Psoas muscle (tissue), 8 donors: ENCODE measurements around the gene EMCN. TPM values are rescaled to one million over a fixed set of nuclear protein-coding genes. Genes with fewer than 3 reads are reported as not detected.

ENCODE experiments used
- ATAC-seq, 4 donors: fragments of 200-7000 bp; cut with Tn5 transposase; one replicate each; pipeline ENCODE4 v1.9.1; 2020; ENCODE audit warnings: moderate library complexity in 3 of 4, mild to moderate bottlenecking in 2 of 4
- DNase-seq, 2 donors: peaks; one replicate each; pipeline ENCODE4 v3.0.0-alpha.2; 2020
- H3K27ac ChIP-seq: fragments of 200-600 bp; one replicate; pipeline ENCODE4 v1.8.0; 2022
- H3K27me3 ChIP-seq, 3 donors: fragments of 200-600 bp in 1 of 3; one replicate each; pipeline versions ENCODE4 v1.6.1 to v1.8.0; 2013 to 2022; ENCODE audit warnings: low read length in 2 of 3, mild to moderate bottlenecking in 2 of 3, moderate library complexity in 1 of 3; ENCODE audit not compliant: insufficient read depth in 3 of 3
- H3K36me3 ChIP-seq, 2 donors: fragments of 200-600 bp in 1 of 2; one replicate each; pipeline versions ENCODE4 v1.6.1 to v1.8.0; 2013 to 2022; ENCODE audit warnings: low read depth in 1 of 2, mild to moderate bottlenecking in 1 of 2, moderate library complexity in 1 of 2; ENCODE audit not compliant: insufficient read depth in 1 of 2
- H3K4me1 ChIP-seq: fragments of 200-600 bp; one replicate; pipeline ENCODE4 v1.8.0; 2022
- H3K4me3 ChIP-seq: fragments of 200-600 bp; one replicate; pipeline ENCODE4 v1.8.0; 2022; ENCODE audit warnings: mild to moderate bottlenecking
- H3K9me3 ChIP-seq: fragments of 200-600 bp; one replicate; pipeline ENCODE4 v1.8.0; 2022
- CTCF ChIP-seq: fragments of 200-600 bp; IDR thresholded peaks from one replicate; pipeline ENCODE4 v1.8.0; 2022; ENCODE audit warnings: antibody characterized with exemption
- WGBS, 3 donors: extraction: QIAGEN DNeasy Blood & Tissue Kit; methylation state at CpG; one replicate each; pipeline versions ENCODE4 v1.1.6 to v1.1.7; 2013; 5-methylcytosine and 5-hydroxymethylcytosine counted together
- intact Hi-C, 2 donors: fragments of 100-400 bp; cut with DNase I; formaldehyde crosslinking; loops; one replicate each; pipeline versions ENCODE4 v1.11.0 to v1.14.2; 2022
- polyA plus RNA-seq, 3 donors: library from polyadenylated mRNA; stranded (reverse); fragments of 200-250 nt; gene quantifications; one replicate each; pipeline ENCODE4 v1.2.3, GENCODE V29; 2013
- total RNA-seq, 4 donors: library from RNA; stranded (reverse); fragmentation: NEBNext Ultra II Directional in 2 of 4; extraction: Animal tissue kit (Norgen Biotek cat#: 25700) in 2 of 4; gene quantifications; one replicate each; pipeline versions ENCODE4 v1.2.1 to v1.2.4, GENCODE V29; 2021 to 2023
- donor health status: healthy with polysubstance abuse.
- donor health status: DM: no; HTN: no; CAD: no; lungs with moderate emphysema.
- donor health status: Bipolar disorder and iron deficiency.
- donor health status: healthy.
- donor health status: DM: yes; HTN: yes; CAD: no.
- donor health status: DM: no; HTN: no; CAD: no.
- donor health status: DM: no; HTN: no; CAD: no.
- donor health status: DM: yes; HTN: yes; CAD: no.

EMCN gene
- total and polyA plus RNA-seq, 7 donors: 7.8 to 25.0 (median 10.8) TPM

GRCh38 chr4:100504086-100504874, 13.5 kb downstream of the EMCN start:
- Histone ChIP-seq H3K9me3 (no peaks in the 10 kb centered on the region), H3K36me3 (no peaks in the 10 kb centered on the region), H3K27me3 (no peaks in the 10 kb centered on the region), H3K4me3 (no peak overlapping the region), H3K27ac (no peak overlapping the region), H3K4me1 (peaks cover 6% of the 10 kb centered on the region)
- ATAC-seq (no peak), DNase-seq (no peak)
- intact Hi-C loops: no loop called here
- 83 to 90% (median 90%) methylated on average over 18 of the region's 18 CpGs for WGBS, 3 donors
- TF ChIP-seq CTCF: no peak

- no peaks in the 10 kb centered on the region for H3K27me3 ChIP-seq
- peaks cover 6% of the 10 kb centered on the region for H3K9me3 ChIP-seq
- DNase-seq (no peak), ATAC-seq (no peak)
- H3K4me1 ChIP-seq: no peaks in the 10 kb centered on the region
- no peak for TF ChIP-seq CTCF
- intact Hi-C loops: no loop called here
- H3K4me3 ChIP-seq: no peak overlapping the region
- no peaks in the 10 kb centered on the region for H3K36me3 ChIP-seq
- no peak overlapping the region for H3K27ac ChIP-seq
Observed at GRCh38 chr4:100497791-100498190, 20.0 kb downstream of the EMCN start.

GRCh38 chr4:100495074-100495473, 22.7 kb downstream of the EMCN start:
- intact Hi-C loops: no loop called here
- no peak overlapping the region for H3K4me3 ChIP-seq
- no peaks in the 10 kb centered on the region for H3K27me3 ChIP-seq
- H3K4me1 ChIP-seq: no peaks in the 10 kb centered on the region
- no peak for TF ChIP-seq CTCF
- DNase-seq: no peak
- no peaks in the 10 kb centered on the region for H3K36me3 ChIP-seq
- 64 to 79% (median 65%) methylated on average over 1 of the region's 1 CpG for WGBS, 3 donors
- H3K27ac ChIP-seq: no peak overlapping the region
- no peak for ATAC-seq
- peaks cover 16% of the 10 kb centered on the region for H3K9me3 ChIP-seq

GRCh38 chr4:100494166-100494565, 23.7 kb downstream of the EMCN start:
- Histone ChIP-seq H3K27me3 (no peaks in the 10 kb centered on the region), H3K36me3 (no peaks in the 10 kb centered on the region), H3K4me1 (no peaks in the 10 kb centered on the region), H3K9me3 (peaks cover 16% of the 10 kb centered on the region), H3K27ac (no peak overlapping the region), H3K4me3 (no peak overlapping the region)
- intact Hi-C loops: no loop called here
- TF ChIP-seq CTCF: no peak
- DNase-seq (no peak), ATAC-seq (no peak)

GRCh38 chr4:100493756-100494155, 24.1 kb downstream of the EMCN start:
- Histone ChIP-seq H3K36me3 (no peaks in the 10 kb centered on the region), H3K4me1 (no peaks in the 10 kb centered on the region), H3K9me3 (peaks cover 16% of the 10 kb centered on the region), H3K27me3 (no peaks in the 10 kb centered on the region), H3K27ac (no peak overlapping the region), H3K4me3 (no peak overlapping the region)
- no peak for DNase-seq
- no peak for TF ChIP-seq CTCF
- intact Hi-C loops: no loop called here
- ATAC-seq: no peak
